NOMO-1 treated with DMSO at 0.1 percent for 48 hours (cell line): Measurements from ENCODE around the gene OR7D2.

Source experiments
- DNase-seq: peaks from one replicate; lab custom pipeline; 2025; ENCODE audit not compliant: unreplicated experiment; lab: John Stamatoyannopoulos, UW

Gene OR7D2

DNA sequence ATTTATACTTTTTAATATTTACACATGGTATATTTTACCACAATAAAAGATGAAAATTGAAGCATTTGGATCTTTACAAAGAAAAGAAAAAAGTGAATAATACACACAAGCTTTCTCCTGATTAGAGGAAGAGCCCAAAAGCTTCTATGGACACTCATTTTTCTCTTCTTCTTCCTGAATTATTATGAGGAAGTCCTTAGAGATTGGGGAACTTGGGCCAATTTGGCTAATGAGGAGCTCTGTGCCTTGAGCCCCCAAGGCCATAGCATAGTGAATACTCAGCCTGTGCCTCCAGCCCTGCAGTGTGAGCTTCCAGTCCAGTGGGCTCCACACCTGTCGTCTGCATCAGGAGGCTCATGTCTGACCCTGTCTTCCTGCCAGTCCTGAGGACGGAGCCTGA lies 19.3 kb downstream of the OR7D2 start:
- peak; percentile 0 for DNase-seq

DNA sequence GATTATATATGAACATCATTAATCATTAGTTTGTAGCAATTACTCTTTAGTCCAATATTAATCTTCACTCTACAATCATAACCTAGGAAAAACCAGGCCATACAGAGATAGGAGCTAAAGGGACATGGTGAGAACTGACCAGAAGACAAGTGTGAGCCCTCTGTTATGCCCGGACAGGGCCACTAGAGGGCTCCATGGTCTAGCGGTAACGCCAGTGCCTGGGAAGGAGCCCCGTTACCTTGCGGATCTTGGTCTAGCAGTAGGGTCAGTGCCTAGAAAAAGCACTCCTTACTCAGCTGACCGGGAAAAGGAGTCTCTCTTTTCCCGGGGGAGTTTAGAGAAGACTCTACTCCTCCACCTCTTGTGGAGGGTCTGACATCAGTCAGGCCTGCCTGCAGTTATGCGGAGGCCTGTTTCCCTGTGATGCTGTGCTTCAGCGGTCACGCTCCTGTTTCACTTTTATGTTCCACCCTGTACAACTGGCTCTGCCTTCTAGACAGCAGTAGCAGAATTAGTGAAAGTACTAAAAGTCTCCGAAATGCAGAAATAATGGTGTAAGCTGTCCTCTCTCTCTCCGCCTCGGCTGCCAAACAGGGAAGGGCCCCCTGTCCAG lies 26.8 kb downstream of the OR7D2 start:
- DNase-seq: peak; percentile 24

DNA sequence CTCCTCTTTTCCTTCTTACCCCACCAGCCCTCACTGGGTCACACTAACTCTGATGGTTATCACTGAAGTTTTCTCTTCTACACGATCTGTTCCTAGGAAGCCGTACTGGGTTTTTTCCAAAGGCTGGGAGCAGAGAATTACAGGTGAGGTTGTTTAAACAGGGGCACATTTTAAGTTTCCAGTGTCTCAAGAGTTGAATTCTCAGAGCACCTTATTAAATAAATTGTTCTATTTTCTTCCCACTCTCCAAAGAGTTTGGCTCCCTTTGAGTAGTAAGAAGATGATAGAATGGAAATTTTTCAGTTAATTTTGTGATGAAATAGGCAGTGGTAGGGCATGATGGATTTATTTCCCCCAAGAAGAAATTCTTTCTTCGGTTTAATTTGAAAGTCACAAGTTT lies 40.7 kb downstream of the OR7D2 start, which contains the start of gene OR7D4:
Gene OR7D4 (minus strand): TSS at position 101 of the 400 bp plus-strand sequence. CDS start 4,752 bp downstream, outside the sequence.
- no peak for DNase-seq
